Activated T-cell treated with anti-CD3 and anti-CD28 coated beads for 24 hours (primary cell): ENCODE data around the gene CACNA2D3.

Source experiments
- DNase-seq: peaks from one replicate; pipeline ENCODE4 v3.0.0-alpha.2; 2020; ENCODE audit warnings: low read depth

Gene CACNA2D3

DNA sequence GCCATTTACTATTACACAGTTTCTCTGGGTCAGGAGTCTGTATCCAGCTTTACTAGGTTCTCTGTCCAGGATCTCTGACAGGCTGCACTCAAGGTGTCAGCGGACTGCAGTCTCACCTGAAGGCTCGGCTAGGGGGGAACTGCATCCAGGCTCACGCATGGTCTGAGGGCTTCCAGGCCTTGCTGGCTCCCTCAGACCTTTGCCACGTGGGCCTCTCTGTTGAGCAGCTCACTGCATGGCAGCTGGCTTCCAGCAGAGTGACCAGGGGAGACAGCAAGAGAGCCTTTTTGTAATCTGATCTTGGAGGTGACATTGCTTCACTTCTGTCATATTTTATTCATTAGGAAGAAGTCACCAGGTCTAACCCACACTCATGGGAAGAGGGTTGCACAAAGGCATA lies 152.3 kb downstream of the CACNA2D3 start:
- DNase-seq, result no peak

DNA sequence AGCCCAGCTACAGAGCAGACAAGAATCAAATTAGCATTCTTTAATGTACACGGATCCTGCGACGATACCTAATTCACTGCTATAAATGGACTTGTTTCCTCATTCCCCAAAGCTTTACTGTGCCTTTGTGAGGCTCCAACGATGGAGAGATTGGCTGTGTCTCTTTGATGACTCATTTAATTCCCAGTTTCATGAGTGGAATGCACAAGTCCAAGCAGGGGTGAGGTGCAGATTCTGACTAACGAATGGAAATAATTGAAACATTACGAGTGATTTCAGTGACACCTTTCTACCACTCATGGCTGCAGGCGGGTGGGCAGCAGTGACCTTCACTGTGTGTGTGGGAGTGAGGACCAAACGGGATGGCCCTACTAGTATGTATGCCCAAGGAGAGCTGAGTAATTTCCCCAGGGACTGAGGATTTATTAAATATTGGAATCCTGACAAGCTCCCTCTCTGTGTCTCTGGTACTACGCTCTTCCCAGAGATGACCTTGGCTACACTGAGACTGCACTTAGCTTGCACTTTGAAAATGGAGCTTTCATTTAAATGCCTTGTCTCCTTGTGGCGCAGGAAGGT lies 156.7 kb downstream of the CACNA2D3 start:
- DNase-seq, result no peak

GRCh38 chr3:54283470-54283869 lies 161.1 kb downstream of the CACNA2D3 start:
- DNase-seq, result no peak

DNA sequence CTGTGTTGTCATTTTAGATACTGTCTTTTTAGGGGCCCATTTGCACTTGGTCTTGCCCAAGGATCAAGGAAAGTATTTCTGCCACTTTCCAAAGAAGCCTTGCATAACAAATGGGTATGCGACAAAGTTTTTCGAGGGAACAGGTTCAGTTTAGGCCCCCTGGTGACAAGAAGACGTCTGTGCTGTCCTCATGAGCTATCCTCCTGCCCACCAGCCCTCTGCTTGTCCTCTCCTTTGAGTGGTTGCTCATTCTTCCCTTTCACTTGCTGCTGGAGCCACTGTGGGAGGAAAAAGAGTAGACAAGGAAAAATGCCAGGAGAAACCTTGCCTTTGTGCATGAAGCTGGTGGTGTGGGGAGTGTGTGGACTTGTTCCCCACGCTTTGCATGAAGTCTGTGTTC lies 171.9 kb downstream of the CACNA2D3 start:
- no peak for DNase-seq

GRCh38 chr3:54296531-54296930 lies 174.2 kb downstream of the CACNA2D3 start:
- no peak for DNase-seq

- DNase-seq, result no peak
These were observed 177.0 kb downstream of the CACNA2D3 start for GRCh38 chr3:54299169-54299935.

DNA sequence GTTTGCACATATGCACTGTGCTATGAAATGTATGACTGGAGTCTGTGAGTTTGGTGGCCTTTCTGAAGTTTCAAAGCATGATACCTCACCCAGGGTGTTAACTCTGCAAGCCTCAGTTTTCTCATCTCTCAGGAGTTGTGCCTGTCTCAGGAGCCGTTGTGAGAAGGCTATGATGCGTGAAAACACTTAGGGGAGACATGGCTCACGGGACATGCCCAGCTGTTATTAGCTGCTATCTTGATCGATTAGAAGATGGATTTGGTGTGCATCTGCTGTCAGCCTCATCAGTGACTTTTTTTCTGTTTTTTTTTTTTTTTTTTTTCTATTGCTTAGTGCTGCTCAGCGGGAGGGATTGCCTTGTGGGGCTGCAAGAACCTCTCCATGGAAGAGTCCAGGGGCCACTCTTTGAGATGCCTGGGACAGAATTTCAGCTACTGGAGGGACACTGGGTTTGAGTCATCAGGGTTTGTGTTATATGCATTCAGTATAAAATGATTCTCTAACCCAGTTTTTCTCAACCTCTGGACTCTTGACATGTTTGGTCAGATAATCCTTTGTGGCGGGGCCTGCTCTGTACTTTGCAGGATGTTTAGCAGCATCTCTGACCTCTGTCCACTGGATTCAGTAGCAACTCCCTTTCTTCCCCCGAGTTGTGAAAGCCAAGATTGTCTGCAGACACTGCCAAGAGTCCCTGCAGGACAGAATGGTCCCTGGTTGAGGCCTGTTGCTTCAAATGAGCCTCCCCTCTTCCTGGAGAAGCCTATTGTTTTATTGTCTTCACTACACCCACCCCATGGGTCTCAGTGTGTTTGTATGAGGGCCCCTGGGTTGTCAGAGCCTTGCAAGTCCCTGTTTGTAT lies 181.4 kb downstream of the CACNA2D3 start:
- no peak for DNase-seq

GRCh38 chr3:54304877-54305276 lies 182.5 kb downstream of the CACNA2D3 start:
- DNase-seq, result no peak

DNA sequence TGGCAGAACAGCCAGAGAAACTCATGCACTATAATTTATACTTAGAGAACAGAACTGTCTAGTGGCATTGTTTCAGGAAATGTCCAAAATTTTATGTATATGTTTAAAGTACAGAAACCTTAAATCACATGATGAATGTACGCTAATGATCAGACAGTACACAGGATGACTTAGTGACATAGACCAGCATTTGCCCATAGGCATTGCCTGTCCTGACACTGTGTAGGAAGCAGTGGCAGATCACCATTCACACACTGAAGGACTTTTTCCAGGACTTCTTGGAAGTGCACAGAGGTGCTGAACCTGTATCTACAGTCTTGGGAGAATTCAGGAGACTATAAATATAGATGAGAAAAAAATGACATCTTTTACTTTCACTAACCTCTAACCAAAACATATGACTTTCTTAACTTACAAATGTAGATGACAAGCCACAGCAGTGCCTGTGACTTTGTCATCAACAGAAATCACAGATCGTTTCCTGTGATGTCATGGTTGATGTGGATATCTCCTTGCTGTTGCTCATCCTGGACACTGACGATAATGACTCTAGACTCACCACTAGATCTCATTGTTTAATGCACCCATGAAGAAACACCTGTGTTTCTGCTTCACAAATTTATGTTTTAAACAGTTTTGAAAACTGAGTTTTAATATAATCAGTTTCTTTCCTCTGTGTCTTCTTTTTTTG lies 183.2 kb downstream of the CACNA2D3 start:
- no peak for DNase-seq

DNA sequence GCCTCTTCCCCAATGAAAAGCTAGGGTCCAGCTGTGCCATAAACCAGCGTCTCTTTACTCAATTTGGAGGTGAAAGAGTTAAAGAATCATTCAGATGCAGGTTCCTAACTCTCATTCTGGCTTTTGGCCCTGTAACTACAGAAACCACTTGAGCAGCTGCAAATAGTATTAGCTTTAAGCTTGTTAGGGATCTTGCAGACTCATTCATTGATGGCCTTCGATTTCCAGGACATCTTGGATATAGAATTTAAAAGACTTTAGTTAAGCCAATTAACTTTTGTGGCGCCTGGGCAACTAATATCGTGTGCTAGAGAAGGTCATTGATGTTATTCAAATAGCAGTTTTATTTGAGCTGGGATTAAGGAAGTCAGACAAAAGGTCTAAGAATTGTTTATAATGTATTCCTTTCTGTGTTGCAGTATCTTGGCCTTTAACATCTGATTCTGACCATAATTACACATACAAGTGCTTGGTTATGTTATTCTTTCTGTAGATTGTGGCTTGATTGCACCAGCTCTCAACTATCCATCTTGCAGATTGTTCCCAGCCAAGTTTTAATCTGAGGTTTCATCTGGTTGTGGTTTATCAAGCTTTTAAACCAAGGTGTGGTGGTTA lies 185.3 kb downstream of the CACNA2D3 start:
- no peak for DNase-seq

DNA sequence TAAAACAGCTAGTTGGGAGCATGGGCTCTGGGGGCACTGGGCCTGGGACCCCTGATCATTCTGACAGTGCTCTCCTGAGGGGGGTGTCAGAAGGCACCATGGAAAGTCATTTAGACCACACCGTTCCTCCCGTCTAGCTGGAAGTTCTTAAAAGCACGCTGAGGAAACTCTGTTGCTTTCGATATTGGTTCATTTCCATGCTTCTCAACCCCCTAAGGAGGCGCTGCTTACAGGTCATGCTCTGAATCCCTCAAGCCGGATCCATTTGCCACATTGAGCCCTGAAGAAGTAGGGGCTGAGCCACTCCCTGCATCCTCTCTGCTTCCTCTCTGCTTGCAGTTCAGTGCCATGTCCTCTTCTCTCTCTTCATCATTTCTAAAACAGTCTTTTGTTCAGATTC lies 187.2 kb downstream of the CACNA2D3 start:
- no peak for DNase-seq

DNA sequence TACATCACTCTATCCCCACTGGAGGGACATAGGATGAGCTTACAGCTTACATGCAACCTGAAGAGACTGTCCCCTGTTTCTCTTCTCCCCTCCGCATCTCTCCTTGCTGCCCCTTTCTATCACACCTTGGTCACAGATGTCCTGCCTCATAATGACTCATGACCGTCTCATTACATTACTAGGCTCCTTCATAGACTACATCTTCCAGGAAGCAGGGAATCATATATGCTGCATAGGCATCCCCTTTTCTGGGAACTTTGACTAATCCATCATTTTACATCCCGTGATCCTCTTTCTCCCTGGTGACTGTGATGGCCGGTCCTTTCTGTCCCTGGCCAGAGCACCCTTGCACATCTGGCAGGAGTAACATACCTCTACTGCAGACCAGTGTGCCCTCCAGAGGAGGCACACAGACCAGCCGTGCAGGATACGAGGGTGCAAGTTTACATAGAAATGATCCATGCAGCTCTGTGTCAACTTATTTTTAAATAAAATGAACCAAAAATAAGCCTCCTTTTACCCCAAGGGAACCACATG lies 188.9 kb downstream of the CACNA2D3 start:
- DNase-seq, result no peak

GRCh38 chr3:54312156-54312899 lies 190.0 kb downstream of the CACNA2D3 start:
- no peak for DNase-seq

DNA sequence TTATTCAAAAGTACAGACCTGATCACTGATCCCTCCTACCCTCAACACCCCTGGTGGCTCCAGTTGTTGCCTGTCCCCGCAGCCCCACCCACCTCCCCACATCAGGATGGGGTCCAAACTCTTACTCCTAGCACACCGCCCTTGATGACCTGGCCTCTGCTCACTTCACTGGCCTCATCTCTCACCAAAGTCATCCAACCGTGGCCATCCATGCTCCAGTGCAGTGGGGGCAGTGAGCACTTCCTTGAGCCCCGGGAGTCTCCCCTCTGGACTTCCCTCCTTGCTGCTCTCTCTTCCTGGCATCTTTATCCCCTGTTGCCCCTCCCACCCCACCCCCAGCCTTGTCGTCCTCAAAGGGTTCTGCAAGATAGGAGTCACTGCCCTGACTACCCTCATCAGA lies 191.1 kb downstream of the CACNA2D3 start:
- DNase-seq, result no peak

- DNase-seq, result no peak
These were observed 199.2 kb downstream of the CACNA2D3 start for GRCh38 chr3:54321520-54321919.

- DNase-seq, result no peak
These were observed 200.0 kb downstream of the CACNA2D3 start for GRCh38 chr3:54322354-54322753.

DNA sequence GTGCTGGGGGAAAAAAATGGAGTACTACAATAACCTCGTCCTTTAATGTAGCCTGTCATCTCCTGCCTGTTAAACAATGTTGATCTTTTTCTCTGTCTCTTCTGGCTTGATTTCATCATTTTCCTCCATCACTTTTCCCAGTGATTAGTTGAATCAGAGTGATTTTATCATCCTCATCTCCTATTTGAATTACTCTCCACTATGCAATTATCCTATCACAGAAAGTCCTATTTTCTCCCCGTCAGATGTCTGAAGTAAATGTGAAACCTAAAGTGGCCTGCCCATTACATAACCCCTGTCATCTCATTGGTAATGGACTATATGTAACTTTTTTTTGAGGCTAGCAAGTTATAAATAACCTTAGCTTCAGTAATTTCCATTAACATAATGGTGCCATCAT lies 201.8 kb downstream of the CACNA2D3 start:
- DNase-seq, result no peak

DNA sequence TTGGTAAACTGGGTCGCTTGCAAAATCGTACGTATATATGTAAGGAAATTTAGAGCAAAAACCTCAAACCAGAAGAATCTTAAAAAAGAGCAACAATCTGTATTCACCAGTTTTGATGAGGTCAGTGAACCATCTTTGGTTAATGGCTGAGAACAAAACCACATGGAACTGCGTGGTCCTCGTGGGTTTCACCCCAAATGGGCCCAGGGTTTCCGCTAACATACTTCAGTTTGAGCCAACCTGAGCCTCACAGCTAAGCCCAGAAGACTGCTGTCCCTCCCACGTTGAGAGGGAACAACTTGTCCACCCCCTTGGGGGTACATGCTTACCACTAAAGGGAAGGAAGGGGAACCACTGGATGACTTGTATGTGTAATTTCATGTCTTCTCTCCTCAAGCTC lies 204.6 kb downstream of the CACNA2D3 start:
- DNase-seq, result no peak

GRCh38 chr3:54331341-54331740 lies 209.0 kb downstream of the CACNA2D3 start:
- DNase-seq, result no peak

DNA sequence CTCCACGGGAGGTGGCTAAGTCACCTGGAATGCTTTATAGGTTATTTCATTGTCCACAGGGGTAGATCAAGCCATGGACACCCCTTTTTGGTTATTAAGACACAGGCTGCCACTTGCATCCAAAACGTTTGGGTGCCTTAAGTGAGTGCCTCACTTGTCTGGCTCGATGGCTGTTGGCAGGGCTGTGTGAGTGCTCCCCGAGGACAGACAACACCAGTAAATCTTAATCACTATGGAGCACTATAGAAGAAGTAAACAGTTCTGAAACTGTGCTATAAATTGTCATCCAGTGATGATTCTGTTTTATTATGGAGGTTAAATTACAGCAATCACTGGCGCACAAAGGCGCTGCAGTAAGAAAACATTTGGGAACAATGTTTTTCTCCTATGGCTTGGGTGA lies 215.5 kb downstream of the CACNA2D3 start:
- DNase-seq, result no peak

- no peak for DNase-seq
These were observed 217.3 kb downstream of the CACNA2D3 start for GRCh38 chr3:54339608-54340007.
